ENCODE measurements around the gene FAM186B. TPM values are rescaled to one million over a fixed set of nuclear protein-coding genes. Genes with fewer than 3 reads are reported as not detected.

Gene FAM186B
- total RNA-seq, 4 donors from 2014 or later, result 0.35 to 1.0 TPM; not detected in 2

GRCh38 chr12:49555631-49556390 lies 49.6 kb downstream of the FAM186B start:
- peaks cover 0 to 45% (median 0%) of the 10 kb centered on the region in 3 donors for H3K36me3 ChIP-seq
- no peaks in the 10 kb centered on the region for H3K27me3 ChIP-seq
- H3K4me1 ChIP-seq, result no peaks in the 10 kb centered on the region
- DNase-seq, result peak in 1 of 3 donors; percentile 42
- no peak overlapping the region for H3K27ac ChIP-seq
- TF ChIP-seq POLR2A (IDR thresholded peaks at IDR 0.05) (no peak), CTCF (IDR thresholded peaks at IDR 0.05) (no peak)
- no peak overlapping the region for H3K4me3 ChIP-seq
- H3K9me3 ChIP-seq, result no peaks in the 10 kb centered on the region

GRCh38 chr12:49554266-49554665 lies 51.2 kb downstream of the FAM186B start:
- no peaks in the 10 kb centered on the region for H3K9me3 ChIP-seq
- peak in 1 of 3 donors; percentile 34 for DNase-seq
- H3K27ac ChIP-seq, result no peak overlapping the region
- no peaks in the 10 kb centered on the region for H3K27me3 ChIP-seq
- peaks cover 0 to 29% (median 0%) of the 10 kb centered on the region in 3 donors for H3K36me3 ChIP-seq
- TF ChIP-seq CTCF (IDR thresholded peaks at IDR 0.05) (no peak), POLR2A (IDR thresholded peaks at IDR 0.05) (no peak)
- peaks cover 0 to 7% (median 1%) of the 10 kb centered on the region in 4 donors for H3K4me1 ChIP-seq
- H3K4me3 ChIP-seq, result no peak overlapping the region

- Histone ChIP-seq H3K27me3 (no peaks in the 10 kb centered on the region), H3K27ac (no peak overlapping the region), H3K4me3 (no peak overlapping the region), H3K4me1 (peaks cover 0 to 13% (median 5%) of the 10 kb centered on the region in 4 donors), H3K36me3 (peaks cover 0 to 23% (median 0%) of the 10 kb centered on the region in 3 donors), H3K9me3 (no peaks in the 10 kb centered on the region)
- DNase-seq, result no peak
- TF ChIP-seq CTCF (IDR thresholded peaks at IDR 0.05) (peak; percentile 17 to 71 (median 53)), POLR2A (IDR thresholded peaks at IDR 0.05) (no peak)
Observed at GRCh38 chr12:49553512-49554088, 51.8 kb downstream of the FAM186B start.

GRCh38 chr12:49552899-49553298 lies 52.5 kb downstream of the FAM186B start:
- Histone ChIP-seq H3K4me3 (no peak overlapping the region), H3K4me1 (peaks cover 0 to 16% (median 6%) of the 10 kb centered on the region in 4 donors), H3K36me3 (peaks cover 0 to 17% (median 0%) of the 10 kb centered on the region in 3 donors), H3K27me3 (no peaks in the 10 kb centered on the region), H3K9me3 (no peaks in the 10 kb centered on the region), H3K27ac (no peak overlapping the region)
- no peak for DNase-seq
- TF ChIP-seq CTCF (IDR thresholded peaks at IDR 0.05) (no peak), POLR2A (IDR thresholded peaks at IDR 0.05) (no peak)

GRCh38 chr12:49552425-49552824 lies 53.0 kb downstream of the FAM186B start:
- DNase-seq, result no peak
- no peak overlapping the region for H3K4me3 ChIP-seq
- peaks cover 0 to 12% (median 0%) of the 10 kb centered on the region in 3 donors for H3K36me3 ChIP-seq
- TF ChIP-seq CTCF (IDR thresholded peaks at IDR 0.05) (no peak), POLR2A (IDR thresholded peaks at IDR 0.05) (no peak)
- no peaks in the 10 kb centered on the region for H3K27me3 ChIP-seq
- H3K4me1 ChIP-seq, result peaks cover 0 to 16% (median 6%) of the 10 kb centered on the region in 4 donors
- H3K27ac ChIP-seq, result no peak overlapping the region
- H3K9me3 ChIP-seq, result no peaks in the 10 kb centered on the region

Data from Peyer's patch (tissue), 4 donors.